Karpas-422 (cell line): ENCODE results near the gene GPX7. TPM values are rescaled to one million over a fixed set of nuclear protein-coding genes. Genes with fewer than 3 reads are reported as not detected.

Experiments
- DNase-seq: peaks from one replicate; pipeline ENCODE4 v3.0.0-alpha.2; 2015
- H2AFZ ChIP-seq: fragments of 200-600 bp; sonication (generic); 2 replicates; pipeline ENCODE4 v1.6.1; 2014; ENCODE audit warnings: antibody characterized with exemption, low read length, mixed read lengths
- H3K27ac ChIP-seq: fragments of 200-600 bp; sonication (generic); 2 replicates; pipeline ENCODE4 v1.5.1; 2014; ENCODE audit warnings: mild to moderate bottlenecking, low read length, moderate library complexity
- H3K27me3 ChIP-seq: fragments of 200-600 bp; sonication (generic); 2 replicates; pipeline ENCODE4 v1.6.1; 2014; ENCODE audit warnings: low read length, mixed read lengths
- H3K36me3 ChIP-seq: fragments of 200-600 bp; sonication (generic); 2 replicates; pipeline ENCODE4 v1.6.1; 2014; ENCODE audit warnings: low read length, mixed read lengths; ENCODE audit not compliant: insufficient read depth
- H3K4me1 ChIP-seq: fragments of 200-600 bp; sonication (generic); 2 replicates; pipeline ENCODE4 v1.6.1; 2014; ENCODE audit warnings: mild to moderate bottlenecking, low read length, mixed read lengths
- H3K4me2 ChIP-seq: fragments of 200-600 bp; sonication (generic); 2 replicates; pipeline ENCODE4 v1.6.1; 2014; ENCODE audit warnings: low read length, low read depth, mild to moderate bottlenecking; ENCODE audit not compliant: poor library complexity, severe bottlenecking
- H3K4me3 ChIP-seq: fragments of 200-600 bp; sonication (generic); 2 replicates; pipeline ENCODE4 v1.5.1; 2014; ENCODE audit warnings: mild to moderate bottlenecking, antibody characterized with exemption, low read length, mixed read lengths
- H3K79me2 ChIP-seq: fragments of 200-600 bp; sonication (generic); 2 replicates; pipeline ENCODE4 v1.6.1; 2014; ENCODE audit warnings: mild to moderate bottlenecking, low read length, mixed read lengths
- H3K9ac ChIP-seq: fragments of 200-600 bp; sonication (generic); 2 replicates; pipeline ENCODE4 v1.6.0; 2014; ENCODE audit warnings: low read length
- H3K9me2 ChIP-seq: fragments of 200-600 bp; sonication (generic), shearing (Covaris generic); replicated peaks from 2 replicates; pipeline ENCODE4 v1.6.0; 2014; ENCODE audit warnings: mild to moderate bottlenecking, low read length, moderate library complexity; ENCODE audit not compliant: insufficient read depth
- H3K9me3 ChIP-seq: fragments of 300-700, 200-600 bp; sonication (generic); 2 replicates; pipeline ENCODE4 v1.6.1; 2014; ENCODE audit warnings: low read length, mixed read lengths
- H4K20me1 ChIP-seq: fragments of 200-600 bp; sonication (generic); 2 replicates; pipeline ENCODE4 v1.6.1; 2014; ENCODE audit warnings: mild to moderate bottlenecking, antibody characterized with exemption, low read length, low read depth; ENCODE audit not compliant: insufficient read depth
- total RNA-seq: library from RNA; depleted of rRNA; stranded (reverse); fragments of >200 nt; shearing (Covaris generic); gene quantifications from 2 replicates; pipeline ENCODE4 v1.2.3, GENCODE V29; 2014; ENCODE audit warnings: low replicate concordance

Gene GPX7
- total RNA-seq, 1 experiment from 2014 or later, result 90.5 TPM

- no peaks in the 10 kb centered on the region for H3K36me3 ChIP-seq
- no peaks in the 10 kb centered on the region for H4K20me1 ChIP-seq
- no peaks in the 10 kb centered on the region for H3K9me2 ChIP-seq
- DNase-seq, result no peak
- no peak overlapping the region for H3K4me3 ChIP-seq
- no peaks in the 10 kb centered on the region for H3K4me1 ChIP-seq
- H3K4me2 ChIP-seq, result no peak overlapping the region
- no peak overlapping the region for H3K27ac ChIP-seq
- no peak overlapping the region for H2AFZ ChIP-seq
- no peak overlapping the region for H3K9ac ChIP-seq
- no peaks in the 10 kb centered on the region for H3K27me3 ChIP-seq
- H3K9me3 ChIP-seq, result no peaks in the 10 kb centered on the region
- no peaks in the 10 kb centered on the region for H3K79me2 ChIP-seq
Measured at GRCh38 chr1:52559875-52560274, 42.3 kb upstream of the GPX7 start.

- Histone ChIP-seq H3K9me2 (no peaks in the 10 kb centered on the region), H3K9ac (no peak overlapping the region), H3K79me2 (no peaks in the 10 kb centered on the region), H2AFZ (no peak overlapping the region), H3K9me3 (no peaks in the 10 kb centered on the region), H3K4me3 (no peak overlapping the region), H3K4me1 (peaks cover 1% of the 10 kb centered on the region), H4K20me1 (no peaks in the 10 kb centered on the region), H3K27ac (no peak overlapping the region), H3K27me3 (no peaks in the 10 kb centered on the region), H3K36me3 (no peaks in the 10 kb centered on the region), H3K4me2 (no peak overlapping the region)
- DNase-seq, result no peak
Measured at GRCh38 chr1:52562766-52563165, 39.4 kb upstream of the GPX7 start.

GRCh38 chr1:52567943-52568342, 34.2 kb upstream of the GPX7 start:
- Histone ChIP-seq H2AFZ (no peak overlapping the region), H4K20me1 (no peaks in the 10 kb centered on the region)

GRCh38 chr1:52569449-52570210, 32.5 kb upstream of the GPX7 start:
- Histone ChIP-seq H3K9ac (no peak overlapping the region), H3K36me3 (no peaks in the 10 kb centered on the region), H3K4me3 (no peak overlapping the region), H3K27ac (no peak overlapping the region), H3K4me1 (peaks cover 16% of the 10 kb centered on the region), H3K4me2 (peak overlapping the region; percentile 14), H3K9me3 (no peaks in the 10 kb centered on the region), H2AFZ (peak overlapping the region; percentile 81; the same call in 1 of the 2 replicates), H3K79me2 (no peaks in the 10 kb centered on the region), H4K20me1 (no peaks in the 10 kb centered on the region), H3K27me3 (no peaks in the 10 kb centered on the region), H3K9me2 (no peaks in the 10 kb centered on the region)
- no peak for DNase-seq

More at GRCh38 chr1:52567943-52568342, 34.2 kb upstream of the GPX7 start:
- no peak for DNase-seq
- Histone ChIP-seq H3K9me3 (no peaks in the 10 kb centered on the region), H3K36me3 (no peaks in the 10 kb centered on the region), H3K27me3 (no peaks in the 10 kb centered on the region), H3K4me3 (no peak overlapping the region), H3K79me2 (no peaks in the 10 kb centered on the region), H3K9me2 (no peaks in the 10 kb centered on the region), H3K27ac (no peak overlapping the region), H3K4me1 (peaks cover 16% of the 10 kb centered on the region), H3K4me2 (no peak overlapping the region), H3K9ac (peak overlapping the region; percentile 36; the same call in 1 of the 2 replicates)

- Histone ChIP-seq H3K36me3 (no peaks in the 10 kb centered on the region), H3K27me3 (no peaks in the 10 kb centered on the region), H3K27ac (no peak overlapping the region), H3K9me2 (no peaks in the 10 kb centered on the region), H3K4me1 (peaks cover 16% of the 10 kb centered on the region), H3K4me3 (no peak overlapping the region), H3K79me2 (no peaks in the 10 kb centered on the region), H2AFZ (no peak overlapping the region), H3K9ac (no peak overlapping the region), H3K4me2 (no peak overlapping the region), H3K9me3 (no peaks in the 10 kb centered on the region), H4K20me1 (no peaks in the 10 kb centered on the region)
- DNase-seq, result peak; percentile 81
Measured at GRCh38 chr1:52571783-52572182, 30.4 kb upstream of the GPX7 start.

GRCh38 chr1:52572387-52572786, 29.8 kb upstream of the GPX7 start:
- Histone ChIP-seq H2AFZ (no peak overlapping the region), H3K4me2 (no peak overlapping the region), H3K9me3 (no peaks in the 10 kb centered on the region), H4K20me1 (no peaks in the 10 kb centered on the region), H3K4me3 (no peak overlapping the region), H3K27me3 (no peaks in the 10 kb centered on the region), H3K9me2 (no peaks in the 10 kb centered on the region), H3K79me2 (no peaks in the 10 kb centered on the region), H3K4me1 (peaks cover 16% of the 10 kb centered on the region), H3K9ac (no peak overlapping the region), H3K27ac (no peak overlapping the region), H3K36me3 (no peaks in the 10 kb centered on the region)
- DNase-seq, result no peak

- Histone ChIP-seq H3K4me1 (peaks cover 4% of the 10 kb centered on the region), H3K9ac (no peak overlapping the region), H3K4me2 (no peak overlapping the region), H3K9me3 (no peaks in the 10 kb centered on the region), H3K4me3 (no peak overlapping the region), H3K9me2 (no peaks in the 10 kb centered on the region), H3K27me3 (no peaks in the 10 kb centered on the region), H4K20me1 (no peaks in the 10 kb centered on the region), H3K79me2 (no peaks in the 10 kb centered on the region), H2AFZ (no peak overlapping the region), H3K36me3 (no peaks in the 10 kb centered on the region), H3K27ac (no peak overlapping the region)
- DNase-seq, result no peak
Measured at GRCh38 chr1:52574594-52574993, 27.6 kb upstream of the GPX7 start.

- H3K9me2 ChIP-seq, result no peaks in the 10 kb centered on the region
- H3K4me2 ChIP-seq, result no peak overlapping the region
- H3K79me2 ChIP-seq, result no peaks in the 10 kb centered on the region
- H3K36me3 ChIP-seq, result no peaks in the 10 kb centered on the region
- no peak overlapping the region for H2AFZ ChIP-seq
- no peak for DNase-seq
- H3K9me3 ChIP-seq, result no peaks in the 10 kb centered on the region
- H3K9ac ChIP-seq, result no peak overlapping the region
- H4K20me1 ChIP-seq, result no peaks in the 10 kb centered on the region
- H3K27ac ChIP-seq, result no peak overlapping the region
- H3K27me3 ChIP-seq, result no peaks in the 10 kb centered on the region
- H3K4me3 ChIP-seq, result no peak overlapping the region
- H3K4me1 ChIP-seq, result no peaks in the 10 kb centered on the region
Measured at GRCh38 chr1:52576074-52576473, 26.1 kb upstream of the GPX7 start.
